GM12891 (cell line): ENCODE results near the gene PALD1.

Source experiments
- PAX5 ChIP-seq: IDR thresholded peaks from 2 replicates; pipeline ENCODE4 v1.6.1; 2011; ENCODE audit warnings: low read length, moderate library complexity, mild to moderate bottlenecking; ENCODE audit not compliant: insufficient read depth, severe bottlenecking
- POLR2A ChIP-seq: IDR thresholded peaks from 2 replicates; pipeline ENCODE4 v1.6.1; 2011; ENCODE audit warnings: low read depth, low read length, control low read depth
- POLR2AphosphoS5 ChIP-seq: IDR thresholded peaks from 2 replicates; pipeline ENCODE4 v1.6.1; 2011; ENCODE audit warnings: low read depth, low read length, control low read depth
- POU2F2 ChIP-seq: IDR thresholded peaks from 2 replicates; pipeline ENCODE4 v1.6.1; 2011; ENCODE audit warnings: low read depth, mild to moderate bottlenecking, control low read depth, low read length, moderate library complexity
- SPI1 ChIP-seq: IDR thresholded peaks from 2 replicates; pipeline ENCODE4 v1.6.1; 2011; ENCODE audit warnings: low read depth, low read length, control low read depth
- TAF1 ChIP-seq: IDR thresholded peaks from 2 replicates; pipeline ENCODE4 v1.6.1; 2011; ENCODE audit warnings: low read depth, low read length, control low read depth

- no peak for TF ChIP-seq POLR2A
- no peak for TF ChIP-seq TAF1
- TF ChIP-seq POLR2AphosphoS5: no peak
- no peak for TF ChIP-seq SPI1
- no peak for TF ChIP-seq POU2F2
- TF ChIP-seq PAX5: no peak
These were observed 88.1 kb downstream of the PALD1 start for GRCh38 chr10:70566515-70567290.
